ENCODE results near the gene KLHL26. TPM values are rescaled to one million over a fixed set of nuclear protein-coding genes. Genes with fewer than 3 reads are reported as not detected.

KLHL26 gene
- total and polyA plus RNA-seq, 2 of the 4 experiments (the other 2 are of a cell fraction) = 2.2 to 4.7 TPM

GRCh38 chr19:18669524-18669817, 32.6 kb downstream of the KLHL26 start:
- CTCF ChIA-PET = no interaction called here
- H4K5ac ChIP-seq (ENCODE audit: low read depth, low read length) = no peak overlapping the region
- H2AK9ac ChIP-seq (replicated peaks; ENCODE audit: low read depth, low read length, poor library complexity) = peak overlapping the region; percentile 78
- H3K56ac ChIP-seq (ENCODE audit: extremely low read depth, insufficient read depth, low read length) = no peak overlapping the region
- no peak overlapping the region for H3K23ac ChIP-seq (ENCODE audit: low read depth, low read length)
- H3K9ac ChIP-seq (ENCODE audit: low read depth, low read length) = no peak overlapping the region
- WGBS, 2 experiments (ENCODE audit: extremely low coverage in 2 of 2, insufficient read length in 1 of 2) = 60% methylated on average over 3 of the region's 12 CpGs; no CpG with 5 or more reads in 1 of the 2 experiments
- H2AFZ ChIP-seq (replicated peaks; ENCODE audit: low read length, poor library complexity) = peak overlapping the region; percentile 78
- H3K18ac ChIP-seq (ENCODE audit: low read depth, low read length) = no peak overlapping the region
- dilution Hi-C loops (cut with HindIII; ENCODE audit: low sequenced_read_pairs, unreplicated experiment) = no loop called here
- DNase-seq = peak; percentile 72
- peak overlapping the region; percentile 36; the same call in 1 of the 2 replicates for H3K4me2 ChIP-seq (ENCODE audit: low read depth, low read length)
- H2BK15ac ChIP-seq (ENCODE audit: low read depth, low read length) = no peak overlapping the region
- no TSS peak for BruUV-seq (replicated peaks)
- peak overlapping the region; percentile 73; the same call in 1 of the 2 replicates for H2BK20ac ChIP-seq (ENCODE audit: low read depth, low read length)
- H2BK5ac ChIP-seq (ENCODE audit: low read depth, low read length, poor library complexity, severe bottlenecking) = no peak overlapping the region
- peak overlapping the region; percentile 24; the same call in 1 of the 2 replicates for H3K27ac ChIP-seq (ENCODE audit: insufficient read depth, low read length)
- H2BK120ac ChIP-seq (ENCODE audit: low read depth, low read length) = peak overlapping the region; percentile 57; the same call in 1 of the 2 replicates
- no peak overlapping the region for H3K14ac ChIP-seq (replicated peaks; ENCODE audit: low read depth, low read length)
- no peaks in the 10 kb centered on the region for H3K27me3 ChIP-seq (ENCODE audit: control insufficient read depth, insufficient read depth, low read length)
- TF ChIP-seq FOS (IDR thresholded peaks at IDR 0.05; ENCODE audit: low read depth, low read length) (peak; percentile 86), CTCF (conservative IDR thresholded peaks at IDR 0.05; ENCODE audit: low read depth, low read length) (no peak), RCOR1 (IDR thresholded peaks at IDR 0.05; ENCODE audit: insufficient replicate concordance, low read length) (no peak), BHLHE40 (IDR thresholded peaks at IDR 0.05; ENCODE audit: low read depth, low read length) (peak; percentile 84), CHD1 (IDR thresholded peaks at IDR 0.05; ENCODE audit: low read depth, low read length) (no peak), USF2 (IDR thresholded peaks at IDR 0.05; ENCODE audit: low read depth, low read length) (no peak), CEBPB (IDR thresholded peaks at IDR 0.05; ENCODE audit: low read depth, low read length) (no peak), RFX5 (IDR thresholded peaks at IDR 0.05; ENCODE audit: low read depth, low read length) (no peak), ELK1 (IDR thresholded peaks at IDR 0.05; ENCODE audit: borderline replicate concordance, low read depth, low read length) (no peak), MXI1 (IDR thresholded peaks at IDR 0.05; ENCODE audit: borderline replicate concordance, low read depth, low read length) (peak; percentile 81)
- H3K4me1 ChIP-seq (ENCODE audit: control insufficient read depth, insufficient read depth, low read length) = peaks cover 11% of the 10 kb centered on the region
- no peak overlapping the region for H3K4me3 ChIP-seq (ENCODE audit: insufficient read depth, low read depth, low read length)
- peaks cover 24% of the 10 kb centered on the region for H3K36me3 ChIP-seq (ENCODE audit: control insufficient read depth, insufficient read depth, low read length)
- H3K9me3 ChIP-seq (ENCODE audit: control insufficient read depth, insufficient read depth, low read length) = no peaks in the 10 kb centered on the region
- peak; percentile 84 for ATAC-seq (ENCODE audit: low read depth)
- H4K20me1 ChIP-seq (ENCODE audit: insufficient read depth, low read length) = peaks cover 3% of the 10 kb centered on the region; the same call in 1 of the 2 replicates
- peak overlapping the region; percentile 33; the same call in 1 of the 2 replicates for H2AK5ac ChIP-seq (ENCODE audit: low read depth, low read length)
- no peaks in the 10 kb centered on the region for H3K9me1 ChIP-seq (ENCODE audit: insufficient read depth, low read length)
- no peak overlapping the region for H4K91ac ChIP-seq (ENCODE audit: insufficient read depth, low read depth, low read length)
- intact Hi-C loops (cut with micrococcal nuclease) = no loop called here
- in situ Hi-C loops (cut with MboI; ENCODE audit: low sequenced_read_pairs) = no loop called here
- H3K79me1 ChIP-seq (ENCODE audit: low read depth in 1 of 2, low read length in 2 of 2) = peaks cover 0 to 5% of the 10 kb centered on the region in 2 experiments; a peak in 2 of 4 replicates
- peak overlapping the region; percentile 39; the same call in 1 of the 2 replicates for H3K4ac ChIP-seq (ENCODE audit: low read depth, low read length)
- POLR2A ChIA-PET (ENCODE audit: unreplicated experiment) = interaction anchor here (0.6 kb wide), 1 partner anchor 31 kb away, joined by 5 read pairs; no protein-coding TSS in a partner anchor
- H4K8ac ChIP-seq (ENCODE audit: low read depth in 2 of 2, low read length in 2 of 2) = no peak overlapping the region; a peak in 1 of 4 replicates

Data from IMR-90 (cell line).